HS-27A (cell line): Measurements from ENCODE around the gene INPPL1.

Experiments
- DNase-seq: peaks from one replicate; pipeline ENCODE4 v3.0.0-alpha.2; 2012; ENCODE audit warnings: low read depth, missing footprints

The INPPL1 gene

DNA sequence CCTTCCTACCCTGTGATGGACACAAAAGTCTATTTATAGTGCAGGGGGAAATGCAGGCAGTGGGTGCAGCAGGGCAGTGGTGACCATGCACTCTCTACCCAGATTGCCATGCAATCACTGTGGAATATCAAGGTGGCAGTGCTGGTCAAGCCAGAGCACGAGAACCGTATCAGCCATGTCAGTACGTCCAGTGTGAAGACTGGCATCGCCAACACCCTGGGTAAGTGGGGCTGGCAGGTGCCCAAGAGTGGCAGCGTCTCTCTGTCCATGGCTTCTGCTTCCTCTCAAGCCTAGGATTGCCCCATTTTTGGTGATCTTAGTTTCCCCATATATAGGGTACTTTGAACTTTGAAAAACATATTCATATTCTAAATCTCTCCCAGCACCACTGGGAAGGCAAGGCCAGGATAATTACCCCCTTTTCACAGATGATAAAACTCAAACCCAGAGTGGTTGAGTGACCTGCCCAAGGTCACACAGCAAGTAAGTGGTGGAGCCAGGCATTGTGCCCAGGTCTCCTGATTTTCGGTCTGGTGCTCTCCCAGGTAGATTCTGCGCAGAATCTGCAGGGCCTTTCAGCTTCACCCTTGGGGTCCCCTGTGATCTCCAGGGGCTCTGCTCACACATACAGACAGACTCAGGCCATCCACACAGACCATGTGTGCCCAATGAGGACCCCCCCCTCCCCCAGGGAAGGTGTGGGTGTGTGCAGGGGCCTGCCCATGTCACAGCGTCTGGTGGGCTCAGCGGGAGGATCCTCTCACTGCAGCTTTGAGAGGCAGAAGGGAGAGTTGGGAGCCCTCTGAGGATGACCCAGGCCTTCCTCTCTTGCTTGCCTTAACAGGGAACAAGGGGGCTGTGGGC is 7.1 kb downstream of the INPPL1 start:
- no peak for DNase-seq

DNA sequence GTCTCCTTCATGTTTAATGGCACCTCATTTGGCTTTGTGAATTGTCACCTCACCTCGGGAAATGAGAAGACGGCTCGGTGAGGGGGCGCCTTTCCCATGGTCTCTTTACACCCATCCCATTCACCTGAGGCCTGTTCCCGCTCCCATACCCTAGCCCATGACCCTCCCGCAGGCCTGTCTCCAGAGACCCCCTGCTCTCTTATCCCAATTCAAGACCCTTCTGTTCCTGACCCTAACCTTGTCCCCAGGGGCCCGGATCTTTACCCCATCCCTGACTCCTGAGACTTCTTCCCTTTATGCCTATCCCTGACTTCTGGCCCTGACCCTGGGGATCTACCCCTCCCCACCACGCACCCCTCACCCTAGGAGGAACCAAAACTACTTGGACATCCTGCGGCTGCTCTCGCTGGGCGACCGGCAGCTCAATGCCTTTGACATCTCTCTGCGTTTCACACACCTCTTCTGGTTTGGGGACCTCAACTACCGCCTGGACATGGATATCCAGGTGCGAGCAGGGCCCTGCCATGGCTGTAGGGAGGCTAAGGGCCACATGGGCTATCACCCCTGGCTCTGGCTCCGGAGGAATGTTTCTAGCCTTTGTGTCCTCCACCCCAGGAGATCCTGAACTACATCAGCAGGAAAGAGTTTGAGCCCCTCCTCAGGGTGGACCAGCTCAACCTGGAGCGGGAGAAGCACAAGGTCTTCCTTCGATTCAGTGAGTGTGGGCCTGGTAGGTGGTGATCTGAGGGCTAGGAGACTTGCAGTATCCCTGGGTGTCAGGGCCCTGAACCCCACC is 7.9 kb downstream of the INPPL1 start:
- DNase-seq, result no peak

DNA sequence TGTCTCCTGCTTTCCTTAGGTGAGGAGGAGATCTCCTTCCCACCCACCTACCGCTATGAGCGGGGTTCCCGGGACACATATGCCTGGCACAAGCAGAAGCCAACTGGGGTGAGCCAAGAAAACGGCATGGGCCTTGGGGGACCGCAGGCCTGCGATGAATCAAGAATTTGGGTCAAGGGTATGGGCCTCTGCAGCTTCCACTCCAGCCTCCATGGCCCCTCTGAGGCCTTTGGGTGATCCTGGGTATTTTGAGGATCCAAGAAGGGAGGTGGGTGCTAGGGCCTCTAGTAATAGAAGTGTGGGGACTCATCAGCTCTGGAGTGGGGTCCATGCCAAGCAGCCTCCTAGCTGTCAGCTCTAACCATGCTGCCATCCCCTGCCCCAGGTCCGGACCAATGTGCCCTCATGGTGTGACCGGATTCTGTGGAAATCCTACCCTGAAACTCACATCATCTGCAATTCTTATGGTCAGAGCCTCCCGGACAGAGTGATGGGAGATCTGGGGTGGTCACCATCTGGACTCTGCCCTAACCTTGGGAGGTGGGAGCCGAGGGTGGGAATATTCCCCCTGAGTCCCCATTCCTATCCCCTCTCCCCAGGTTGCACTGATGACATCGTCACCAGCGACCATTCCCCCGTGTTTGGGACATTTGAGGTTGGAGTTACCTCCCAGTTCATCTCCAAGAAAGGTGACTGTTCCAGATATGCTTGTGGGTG is 8.6 kb downstream of the INPPL1 start:
- no peak for DNase-seq

- DNase-seq, result no peak
These were observed 9.4 kb downstream of the INPPL1 start for GRCh38 chr11:72233773-72234513.

GRCh38 chr11:72234514-72234830 is 9.9 kb downstream of the INPPL1 start:
- no peak for DNase-seq

- DNase-seq, result no peak
These were observed 10.4 kb downstream of the INPPL1 start for GRCh38 chr11:72234920-72235319.

- DNase-seq, result no peak
These were observed 10.9 kb downstream of the INPPL1 start for GRCh38 chr11:72235351-72236057.

DNA sequence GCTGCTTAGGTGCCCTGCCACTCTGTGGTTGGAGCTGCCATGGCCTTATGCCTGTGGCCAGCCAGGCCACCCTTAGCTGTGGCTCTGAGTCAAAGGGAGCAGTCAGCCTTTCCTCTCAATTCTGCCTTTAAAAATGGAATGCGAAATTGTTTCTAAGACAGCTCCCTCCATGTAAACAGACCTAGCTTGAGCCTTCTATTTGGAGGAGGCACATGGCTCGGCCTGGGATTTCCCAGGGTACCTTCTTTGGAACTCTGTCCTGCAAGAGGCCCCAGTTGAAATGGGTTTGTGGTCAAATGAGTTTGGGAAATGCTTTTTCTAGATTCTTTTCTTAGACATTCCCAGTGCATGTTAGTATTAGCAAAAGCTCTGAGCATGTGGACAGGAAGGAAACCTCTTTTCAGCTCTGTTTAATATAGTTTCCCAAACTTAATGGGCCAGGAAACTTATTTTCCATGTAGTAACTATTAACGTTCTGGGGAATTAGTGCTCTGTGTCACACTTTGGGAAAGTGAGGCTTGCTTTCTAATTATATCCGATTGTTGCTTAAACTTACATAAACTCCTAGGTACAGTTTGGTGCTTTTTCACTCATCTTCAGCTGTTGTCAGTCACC is 11.6 kb downstream of the INPPL1 start:
- DNase-seq, result no peak

GRCh38 chr11:72236774-72237111 is 12.2 kb downstream of the INPPL1 start:
- DNase-seq, result no peak

- no peak for DNase-seq
These were observed 12.8 kb downstream of the INPPL1 start for GRCh38 chr11:72237112-72237931.

- DNase-seq, result no peak
These were observed 13.5 kb downstream of the INPPL1 start for GRCh38 chr11:72238040-72238450.

- DNase-seq, result no peak
These were observed 14.1 kb downstream of the INPPL1 start for GRCh38 chr11:72238492-72239312.

GRCh38 chr11:72239313-72239848 is 14.8 kb downstream of the INPPL1 start:
- DNase-seq, result no peak

DNA sequence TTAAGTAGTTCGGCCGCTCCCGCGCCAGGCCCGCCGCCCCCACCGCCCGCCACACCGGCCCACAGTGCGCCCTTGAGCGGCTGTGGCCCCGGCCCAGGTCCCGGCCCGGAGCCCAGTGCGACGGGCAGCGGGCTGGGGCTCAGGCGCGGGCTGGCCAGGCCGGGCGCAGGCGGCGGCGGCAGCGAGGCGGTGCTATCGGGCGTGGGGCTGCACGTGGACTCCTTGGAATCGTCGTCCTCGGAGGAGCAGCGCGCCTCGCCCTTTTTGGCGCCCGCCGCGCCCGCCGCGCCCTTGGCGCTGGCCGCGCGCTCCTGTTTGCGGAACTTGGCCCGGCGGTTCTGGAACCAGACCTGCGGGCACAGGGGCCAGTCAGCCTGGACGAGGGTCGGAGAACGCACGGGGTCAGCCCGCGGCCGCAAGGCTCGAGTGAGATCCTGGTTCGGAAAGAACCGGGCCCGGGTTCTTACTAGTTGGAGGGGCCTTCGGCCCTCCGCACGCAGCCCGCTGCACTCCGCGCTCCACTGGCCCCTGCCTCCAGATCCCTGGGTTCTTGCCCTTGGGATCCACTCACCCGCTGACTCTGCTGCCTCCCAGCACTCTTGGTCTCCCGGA is 15.4 kb downstream of the INPPL1 start:
- no peak for DNase-seq

DNA sequence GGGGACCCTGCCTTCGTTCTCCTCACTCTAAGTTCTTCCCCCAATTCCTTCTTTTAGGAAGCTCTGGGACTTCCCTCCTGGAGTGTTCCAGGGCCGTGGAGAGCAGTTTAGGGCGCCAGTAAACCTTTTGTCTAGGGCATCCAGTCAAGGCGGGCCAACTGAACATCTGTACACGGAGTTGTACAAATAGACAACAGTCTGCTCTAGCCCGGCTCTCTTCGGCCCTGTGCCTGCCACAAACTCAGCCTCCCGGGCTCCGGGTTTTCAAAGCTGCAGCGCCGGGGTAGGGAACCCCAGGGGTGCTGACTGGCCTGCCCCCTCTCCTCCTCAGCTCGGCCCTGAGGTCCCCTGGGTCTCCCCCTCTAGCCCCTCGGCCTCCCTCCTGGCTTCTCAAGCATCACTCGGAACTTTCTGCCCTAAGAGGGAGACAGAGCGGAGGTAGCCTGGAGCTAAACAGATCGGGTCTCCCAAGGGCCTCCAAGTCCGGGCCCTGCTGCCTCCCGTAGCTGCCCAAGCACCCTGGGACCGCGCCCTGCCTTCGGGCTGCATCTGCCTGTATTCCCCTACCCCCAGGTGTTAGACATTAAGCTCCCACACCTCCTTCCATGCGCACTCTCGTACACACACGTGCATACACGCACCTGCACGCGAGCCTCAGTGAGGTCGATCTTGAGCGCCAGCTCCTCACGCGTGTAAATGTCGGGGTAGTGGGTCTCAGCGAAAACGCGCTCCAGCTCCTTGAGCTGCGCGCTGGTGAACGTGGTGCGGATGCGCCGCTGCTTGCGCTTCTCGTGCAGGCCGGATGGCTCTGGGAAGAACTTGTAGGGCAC is 16.1 kb downstream of the INPPL1 start:
- DNase-seq, result no peak

GRCh38 chr11:72241291-72241781 is 16.8 kb downstream of the INPPL1 start:
- no peak for DNase-seq

GRCh38 chr11:72242141-72242540 is 17.6 kb downstream of the INPPL1 start:
- no peak for DNase-seq
